H1 (cell line): Measurements from ENCODE around the gene ADNP. TPM values are rescaled to one million over a fixed set of nuclear protein-coding genes. Genes with fewer than 3 reads are reported as not detected.

Experiments used
- CTCF ChIA-PET: fragments of 300-600 bp; sonication (Branson Sonifier 250); formaldehyde crosslinking; loops from one replicate; lab custom pipeline; 2021; ENCODE audit not compliant: partially characterized antibody; lab: Charles Lee
- POLR2A ChIA-PET: fragments of 300-600 bp; sonication (Branson Sonifier 250); formaldehyde crosslinking; loops from one replicate; lab custom pipeline; 2021; ENCODE audit warnings: inconsistent platforms; ENCODE audit not compliant: partially characterized antibody; lab: Charles Lee
- DNase-seq, 2 experiments: peaks; one replicate each; pipeline versions ENCODE4 v3.0.0 to v3.0.0-alpha.2; 2010 to 2022; ENCODE audit warnings: low spot score in 2 of 2, low read depth in 1 of 2, mixed read lengths in 1 of 2
- FAIRE-seq: peaks from 2 replicates; lab custom pipeline; 2011; peaks lifted over from hg19 to GRCh38; lab: Jason Lieb, UNC
- H2AFZ ChIP-seq: 2 replicates; pipeline ENCODE4 v1.8.1; 2012; ENCODE audit warnings: low read length, inconsistent platforms
- H2AK5ac ChIP-seq: 2 replicates; pipeline ENCODE4 v1.6.1; 2013; ENCODE audit warnings: low read depth, low read length
- H2BK120ac ChIP-seq: replicated peaks from 2 replicates; pipeline ENCODE3; 2013; ENCODE audit warnings: low read depth, low read length, inconsistent platforms
- H2BK12ac ChIP-seq: 2 replicates; pipeline ENCODE4 v1.6.1; 2013; ENCODE audit warnings: low read depth, low read length
- H2BK15ac ChIP-seq: 2 replicates; pipeline ENCODE4 v1.6.1; 2013; ENCODE audit warnings: low read length
- H2BK20ac ChIP-seq: 2 replicates; pipeline ENCODE4 v1.6.1; 2013; ENCODE audit warnings: low read length
- H2BK5ac ChIP-seq: 2 replicates; pipeline ENCODE4 v1.6.1; 2013; ENCODE audit warnings: low read depth, low read length
- H3K14ac ChIP-seq: 2 replicates; pipeline ENCODE4 v1.6.1; 2013; ENCODE audit warnings: inconsistent platforms; ENCODE audit not compliant: insufficient read length
- H3K18ac ChIP-seq: 2 replicates; pipeline ENCODE4 v1.6.1; 2013; ENCODE audit warnings: low read length; ENCODE audit errors: extremely low read depth
- H3K23ac ChIP-seq: 2 replicates; pipeline ENCODE4 v1.6.1; 2013; ENCODE audit warnings: inconsistent platforms; ENCODE audit not compliant: insufficient read length
- H3K23me2 ChIP-seq: 2 replicates; pipeline ENCODE4 v1.6.1; 2013; ENCODE audit warnings: low read depth, low read length
- H3K27ac ChIP-seq: 2 replicates; pipeline ENCODE4 v1.6.1; 2011; ENCODE audit warnings: low read depth, low read length, inconsistent platforms
- H3K27me3 ChIP-seq, 4 experiments: replicated peaks in 1 of 4; 1 replicate in 1 of 4; 2 replicates in 3 of 4; pipeline versions ENCODE4 v1.6.1 to v1.8.1; 2011 to 2013; ENCODE audit warnings: low read length in 3 of 4, mild to moderate bottlenecking in 3 of 4, inconsistent platforms in 2 of 4, mixed read lengths in 2 of 4, moderate library complexity in 1 of 4; ENCODE audit not compliant: control insufficient read depth in 3 of 4, insufficient read depth in 3 of 4; ENCODE audit errors: extremely low read depth in 1 of 4
- H3K36me3 ChIP-seq, 4 experiments: 2 replicates each; pipeline versions ENCODE4 v1.6.1 to v1.8.1; 2011 to 2013; ENCODE audit warnings: mild to moderate bottlenecking in 4 of 4, low read length in 3 of 4, moderate library complexity in 2 of 4, control low read depth in 1 of 4, inconsistent platforms in 1 of 4; ENCODE audit not compliant: insufficient read depth in 4 of 4, control insufficient read depth in 2 of 4
- H3K4ac ChIP-seq: replicated peaks from 2 replicates; pipeline ENCODE3; 2013; ENCODE audit warnings: low read length, low read depth, mixed read lengths, inconsistent platforms; ENCODE audit not compliant: insufficient read length
- H3K4me1 ChIP-seq, 4 experiments: replicated peaks in 1 of 4; 1 replicate in 1 of 4; 2 replicates in 3 of 4; pipeline versions ENCODE4 v1.6.1 to v1.8.1; 2011 to 2013; ENCODE audit warnings: low read length in 3 of 4, inconsistent platforms in 2 of 4, mixed read lengths in 1 of 4; ENCODE audit not compliant: insufficient read depth in 4 of 4, control insufficient read depth in 3 of 4
- H3K4me2 ChIP-seq, 2 experiments: 2 replicates each; pipeline versions ENCODE4 v1.6.1 to v1.8.1; 2011 to 2013; ENCODE audit warnings: low read depth in 2 of 2, low read length in 2 of 2, control low read depth in 1 of 2, inconsistent platforms in 1 of 2, mild to moderate bottlenecking in 1 of 2; ENCODE audit not compliant: insufficient read depth in 1 of 2
- H3K4me3 ChIP-seq, 4 experiments: fragments of 200-600, 300-600 bp in 1 of 4; sonication (generic), shearing (Covaris generic), sonication (Bioruptor Twin) in 1 of 4; 2 replicates each; pipeline versions ENCODE4 v1.5.1 to v1.8.1; 2011 to 2016; ENCODE audit warnings: low read length in 4 of 4, low read depth in 3 of 4, control low read depth in 2 of 4, inconsistent platforms in 2 of 4, mild to moderate bottlenecking in 2 of 4, mixed read lengths in 1 of 4, moderate library complexity in 1 of 4; ENCODE audit not compliant: insufficient read depth in 2 of 4; ENCODE audit errors: extremely low read depth in 1 of 4
- H3K56ac ChIP-seq: replicated peaks from 2 replicates; pipeline ENCODE3; 2013; ENCODE audit warnings: low read depth, mild to moderate bottlenecking, mixed read lengths, low read length, inconsistent platforms; ENCODE audit not compliant: insufficient read length
- H3K79me1 ChIP-seq: 2 replicates; pipeline ENCODE4 v1.6.1; 2013; ENCODE audit warnings: low read depth, low read length, control low read depth
- H3K79me2 ChIP-seq, 2 experiments: 2 replicates each; pipeline versions ENCODE4 v1.6.1 to v1.8.1; 2012 to 2013; ENCODE audit warnings: low read length in 2 of 2, mild to moderate bottlenecking in 2 of 2, inconsistent platforms in 1 of 2; ENCODE audit not compliant: insufficient read depth in 2 of 2, control insufficient read depth in 1 of 2
- H3K9ac ChIP-seq, 4 experiments: replicated peaks in 1 of 4; 1 replicate in 1 of 4; 2 replicates in 3 of 4; pipeline versions ENCODE4 v1.6.1 to v1.8.1; 2011 to 2013; ENCODE audit warnings: low read depth in 3 of 4, low read length in 3 of 4, control low read depth in 2 of 4, mild to moderate bottlenecking in 2 of 4, moderate library complexity in 2 of 4, inconsistent platforms in 1 of 4; ENCODE audit errors: extremely low read depth in 1 of 4
- H3K9me3 ChIP-seq, 2 experiments: 2 replicates each; pipeline versions ENCODE4 v1.6.1 to v1.8.1; 2012 to 2013; ENCODE audit warnings: mild to moderate bottlenecking in 2 of 2, moderate library complexity in 2 of 2, control low read depth in 1 of 2, inconsistent platforms in 1 of 2, low read depth in 1 of 2, low read length in 1 of 2, mixed read lengths in 1 of 2; ENCODE audit not compliant: insufficient read depth in 2 of 2
- H4K20me1 ChIP-seq, 2 experiments: replicated peaks in 1 of 2; 2 replicates each; pipeline versions ENCODE3 to v1.8.1; 2011 to 2013; ENCODE audit warnings: inconsistent platforms in 2 of 2, low read length in 2 of 2, mild to moderate bottlenecking in 1 of 2; ENCODE audit not compliant: insufficient read depth in 2 of 2, control insufficient read depth in 1 of 2
- H4K5ac ChIP-seq: 2 replicates; pipeline ENCODE4 v1.6.1; 2013; ENCODE audit warnings: low read length, low read depth, mixed read lengths, inconsistent platforms; ENCODE audit not compliant: insufficient read length
- H4K8ac ChIP-seq: 2 replicates; pipeline ENCODE4 v1.8.0; 2013; ENCODE audit warnings: mild to moderate bottlenecking, moderate library complexity, low read length, inconsistent platforms; ENCODE audit not compliant: insufficient read depth; ENCODE audit errors: extremely low read depth
- H4K91ac ChIP-seq: replicated peaks from 2 replicates; pipeline ENCODE3; 2013; ENCODE audit warnings: low read length, mixed read lengths, inconsistent platforms; ENCODE audit not compliant: insufficient read length
- POLR2A ChIP-seq, 2 experiments: IDR thresholded peaks; 1 replicate in 1 of 2; 2 replicates in 1 of 2; pipeline ENCODE4 v1.6.1; 2011; ENCODE audit warnings: low read depth in 2 of 2, low read length in 2 of 2, mild to moderate bottlenecking in 2 of 2; ENCODE audit errors: control extremely low read depth in 1 of 2
- RFX5 ChIP-seq: IDR thresholded peaks from 2 replicates; pipeline ENCODE4 v1.6.1; 2011; ENCODE audit warnings: low read depth, low read length, improper control_type of control experiment, borderline replicate concordance
- WGBS, 2 experiments: shearing (Covaris generic) in 1 of 2; methylation state at CpG; one replicate each; pipeline versions ENCODE4 v1.1.6 to v1.1.7; 2013 to 2015; ENCODE audit warnings: low lambda C conversion rate in 2 of 2, mixed read lengths in 2 of 2, inconsistent platforms in 1 of 2, low coverage in 1 of 2, missing lambda C conversion rate in 1 of 2; ENCODE audit not compliant: insufficient replicate concordance in 2 of 2, insufficient coverage in 1 of 2, insufficient read length in 1 of 2; ENCODE audit errors: extremely low coverage in 1 of 2, missing lambda C conversion rate in 1 of 2; 5-methylcytosine and 5-hydroxymethylcytosine counted together
- polyA plus RNA-seq, 7 experiments: library from polyadenylated mRNA; depleted of rRNA in 3 of 7; stranded (reverse) in 5 of 7; unstranded in 2 of 7; fragments of >200 nt in 5 of 7; fragments of 200-250 nt in 2 of 7; gene quantifications; 1 replicate in 5 of 7; 2 replicates in 1 of 7; 4 replicates in 1 of 7; pipeline versions ENCODE4 v1.2.1 to v1.2.3, GENCODE V29; 2011 to 2013; ENCODE audit warnings: missing spikeins in 2 of 7, mixed read lengths in 2 of 7
- total RNA-seq: library from RNA; stranded (reverse); fragmentation: NEBNext Ultra II Directional; extraction: Animal tissue kit (Norgen Biotek cat#: 25700); gene quantifications from 2 replicates; pipeline ENCODE4 v1.2.1, GENCODE V29; 2021

The ADNP gene
- total and polyA plus RNA-seq, 2 of the 8 experiments (the other 6 are each of a cell fraction or from before 2014, with no cell fraction given) = 31.6 to 123 TPM

- 85% methylated on average over 12 of the region's 12 CpGs; no CpG with 5 or more reads in 1 of the 2 experiments for WGBS, 2 experiments
- H3K23ac ChIP-seq = no peak overlapping the region
- H3K56ac ChIP-seq = no peak overlapping the region
- H3K18ac ChIP-seq = no peak overlapping the region
- no peak overlapping the region for H3K4ac ChIP-seq
- H4K8ac ChIP-seq = no peak overlapping the region
- POLR2A ChIA-PET = interaction anchor here (1.0 to 9.7 kb wide), 6 partner anchors 9 to 87 kb away, joined by 3 to 87 read pairs (median 4); no protein-coding TSS in a partner anchor
- H4K91ac ChIP-seq = no peak overlapping the region
- H4K5ac ChIP-seq = no peak overlapping the region
- TF ChIP-seq RFX5 = no peak
- TF ChIP-seq POLR2A (IDR thresholded peaks at IDR 0.05; ENCODE audit: control extremely low read depth in 1 of 2, low read depth in 2 of 2, low read length in 2 of 2) = peak in 1 of 2 experiments; percentile 15; a peak in 1 of 3 replicates
- H4K20me1 ChIP-seq = peaks cover 1 to 6% of the 10 kb centered on the region in 2 experiments
- no peak overlapping the region for H2BK5ac ChIP-seq
- peaks cover 0 to 4% of the 10 kb centered on the region in 2 experiments; a peak in 1 of 4 replicates for H3K79me2 ChIP-seq
- no peak overlapping the region for H3K4me2 ChIP-seq
- H3K4me1 ChIP-seq = no peaks in the 10 kb centered on the region
- no peak overlapping the region for H3K9ac ChIP-seq
- H3K27ac ChIP-seq = no peak overlapping the region
- no peaks in the 10 kb centered on the region for H3K9me3 ChIP-seq
- H3K27me3 ChIP-seq = no peaks in the 10 kb centered on the region
- H3K23me2 ChIP-seq = no peaks in the 10 kb centered on the region
- H3K4me3 ChIP-seq = no peak overlapping the region
- peaks cover 7 to 28% (median 13%) of the 10 kb centered on the region in 4 experiments; a peak in 7 of 8 replicates for H3K36me3 ChIP-seq
- CTCF ChIA-PET = interaction anchor here (0.9 to 3.4 kb wide), 5 partner anchors 16 to 40 kb away, joined by 3 to 8 read pairs (median 4); no protein-coding TSS in a partner anchor
- H2BK120ac ChIP-seq = no peak overlapping the region
- H2BK15ac ChIP-seq = no peak overlapping the region
- DNase-seq (no peak), FAIRE-seq (no peak)
- no peak overlapping the region for H2BK12ac ChIP-seq
- no peak overlapping the region for H2AK5ac ChIP-seq
- no peak overlapping the region for H2AFZ ChIP-seq
- peaks cover 2% of the 10 kb centered on the region; the same call in 1 of the 2 replicates for H3K79me1 ChIP-seq
- no peak overlapping the region for H3K14ac ChIP-seq
- no peak overlapping the region for H2BK20ac ChIP-seq
Observed at GRCh38 chr20:50886184-50886790, 45.0 kb downstream of the ADNP start.
